Stimulated activated CD4-positive, alpha-beta T cell treated with anti-CD3 and anti-CD28 coated beads, TNF-alpha, amount 100 ng/mL, for 1 hour (primary cell): ENCODE results near the gene ZMIZ2.
A peak's percentile ranks its signal among the peaks of the same experiment; 100 is the strongest.
"Not testable (repeated sequence)": the region's sequence is repeated elsewhere in the genome, so short reads cannot be mapped to it uniquely, and the experiment has no call there.

Experiments used
- DNase-seq, 3 donors: peaks; one replicate each; pipeline ENCODE4 v3.0.0-alpha.2; 2020; ENCODE audit warnings: low read depth in 3 of 3, low spot score in 1 of 3

ZMIZ2 gene

DNA sequence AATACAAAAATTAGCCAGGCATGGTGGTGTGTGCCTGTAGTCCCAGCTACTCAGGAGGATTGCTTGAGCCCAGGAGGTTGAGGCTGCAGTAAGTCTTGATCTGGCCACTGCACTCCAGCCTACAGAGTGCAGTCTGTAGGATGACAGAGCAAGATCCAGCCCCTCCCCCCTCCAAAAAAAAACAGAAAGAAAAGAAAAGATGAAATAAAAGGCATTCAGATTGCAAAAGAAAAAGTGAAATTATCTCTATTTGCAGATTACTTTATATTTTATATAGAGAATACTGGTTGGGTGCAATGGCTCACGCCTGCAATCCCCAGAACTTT, 20.7 kb upstream of the ZMIZ2 start:
- no peak for DNase-seq

GRCh38 chr7:44729949-44730590, 18.6 kb upstream of the ZMIZ2 start:
- no peak for DNase-seq

DNA sequence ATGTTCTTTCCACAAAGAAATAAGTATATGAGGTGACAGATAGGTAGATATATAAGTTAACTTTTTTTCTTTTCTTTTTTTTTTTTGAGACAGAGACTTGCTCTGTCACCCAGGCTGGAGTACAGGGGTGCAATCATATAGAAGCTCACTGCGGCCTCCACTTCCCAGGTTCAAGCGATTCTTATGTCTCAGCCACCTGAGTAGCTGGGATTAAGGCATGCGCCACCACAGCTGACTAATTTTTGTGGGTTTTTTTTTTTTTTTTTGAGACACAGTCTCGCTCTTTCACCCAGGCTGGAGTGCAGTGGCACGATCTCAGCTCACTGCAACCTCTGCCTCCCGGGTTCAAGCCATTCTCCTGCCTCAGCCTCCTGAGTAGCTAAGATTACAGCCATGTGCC, 15.7 kb upstream of the ZMIZ2 start:
- DNase-seq = not testable (repeated sequence)

GRCh38 chr7:44733708-44734481, 14.8 kb upstream of the ZMIZ2 start:
- no peak for DNase-seq

- DNase-seq = no peak
These were observed 13.1 kb upstream of the ZMIZ2 start for GRCh38 chr7:44735403-44736165.

DNA sequence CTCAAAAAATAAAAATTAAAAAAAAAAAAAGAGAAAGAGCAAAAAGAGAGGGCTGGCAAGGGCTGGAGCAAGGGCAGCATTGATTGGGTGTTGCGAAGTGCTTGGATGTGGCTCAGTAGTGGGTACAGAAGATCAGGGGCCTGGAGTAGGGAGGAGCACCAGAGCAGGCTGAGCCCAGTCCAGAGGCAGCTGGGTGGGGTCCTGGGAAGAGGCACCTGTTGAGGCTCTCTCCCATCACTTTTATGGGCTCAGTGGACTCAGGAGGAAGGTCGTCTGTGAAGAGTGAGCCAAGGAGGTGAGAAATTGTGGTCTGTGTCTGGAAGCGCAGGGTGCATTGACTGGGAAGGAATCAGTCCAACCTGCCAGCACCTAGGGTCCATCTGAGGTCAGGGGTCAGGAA, 11.8 kb upstream of the ZMIZ2 start:
- DNase-seq = no peak

DNA sequence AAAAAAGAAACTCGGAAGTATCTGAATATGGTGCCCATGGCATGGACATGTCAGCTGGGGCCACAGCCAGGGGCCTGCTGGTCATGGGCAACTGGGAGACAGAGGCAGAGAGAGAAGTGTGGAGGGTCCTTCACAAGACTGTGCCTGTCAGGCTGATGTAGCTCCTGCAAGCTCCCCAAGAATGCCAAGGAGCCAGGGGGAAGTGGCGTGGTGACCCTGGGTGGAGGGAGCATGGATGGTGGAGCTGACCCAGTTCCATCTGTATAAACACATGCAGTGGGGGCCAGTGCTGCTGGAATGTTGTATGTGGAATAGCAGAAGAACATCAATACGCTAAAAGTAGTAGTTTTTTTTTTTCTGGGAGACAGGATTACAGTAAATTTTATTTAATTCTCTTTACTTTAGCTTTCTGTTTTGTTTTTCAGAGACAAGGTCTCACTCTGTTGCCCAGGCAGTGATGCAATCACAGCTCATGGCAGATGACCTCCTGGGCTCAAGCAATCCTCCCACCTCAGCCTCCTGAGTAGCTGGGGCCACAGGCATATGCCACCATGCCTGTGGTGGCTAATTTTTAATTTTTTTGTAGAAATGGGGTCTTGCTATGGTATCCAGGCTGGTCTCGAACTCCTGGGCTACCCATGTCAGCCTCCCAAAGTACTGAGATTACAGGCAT, 10.5 kb upstream of the ZMIZ2 start:
- no peak for DNase-seq

DNA sequence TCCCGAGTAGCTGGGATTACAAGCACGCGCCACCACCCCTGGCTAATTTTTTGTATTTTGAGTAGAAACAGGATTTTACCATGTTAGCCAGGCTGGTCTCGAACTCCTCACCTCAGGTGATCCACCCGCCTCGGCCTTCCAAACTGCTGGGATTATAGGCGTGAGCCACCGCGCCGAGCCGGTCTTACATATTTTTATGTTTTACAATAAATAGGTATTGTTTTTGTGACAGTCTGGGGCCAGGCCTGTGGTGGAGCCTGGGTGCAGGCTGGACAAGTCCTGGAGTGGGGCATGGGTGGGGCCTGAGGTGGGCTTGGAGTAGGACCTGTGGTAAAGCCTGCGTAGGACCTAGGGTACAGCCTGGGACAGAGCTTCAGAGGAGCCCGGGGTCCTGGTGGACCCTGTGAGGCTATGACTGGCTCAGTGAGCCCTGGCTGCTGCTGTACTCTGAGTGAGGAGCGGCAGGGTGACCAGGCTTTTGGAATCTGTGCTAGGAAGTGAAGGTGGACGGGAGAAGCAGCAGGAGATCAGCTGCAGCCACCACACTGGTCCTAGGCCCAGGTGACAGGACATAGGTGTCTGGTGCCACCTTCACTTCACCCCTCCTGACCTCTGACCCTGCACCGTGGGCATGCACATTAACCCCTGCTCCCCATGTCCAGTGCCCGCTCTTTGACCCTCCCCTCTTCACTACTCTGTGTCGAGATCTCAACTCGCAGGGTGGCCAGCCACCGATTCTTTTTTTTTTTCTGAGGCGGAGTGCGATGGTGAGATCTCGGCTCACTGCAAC, 9.6 kb upstream of the ZMIZ2 start:
- DNase-seq = no peak

GRCh38 chr7:44740055-44740454, 8.6 kb upstream of the ZMIZ2 start:
- DNase-seq = no peak

- DNase-seq = no peak
These were observed 4.9 kb upstream of the ZMIZ2 start for GRCh38 chr7:44743750-44744149.

GRCh38 chr7:44748948-44749731, 493 bp downstream of the ZMIZ2 start:
- no peak for DNase-seq

GRCh38 chr7:44749992-44750391, 1.3 kb downstream of the ZMIZ2 start:
- no peak for DNase-seq

DNA sequence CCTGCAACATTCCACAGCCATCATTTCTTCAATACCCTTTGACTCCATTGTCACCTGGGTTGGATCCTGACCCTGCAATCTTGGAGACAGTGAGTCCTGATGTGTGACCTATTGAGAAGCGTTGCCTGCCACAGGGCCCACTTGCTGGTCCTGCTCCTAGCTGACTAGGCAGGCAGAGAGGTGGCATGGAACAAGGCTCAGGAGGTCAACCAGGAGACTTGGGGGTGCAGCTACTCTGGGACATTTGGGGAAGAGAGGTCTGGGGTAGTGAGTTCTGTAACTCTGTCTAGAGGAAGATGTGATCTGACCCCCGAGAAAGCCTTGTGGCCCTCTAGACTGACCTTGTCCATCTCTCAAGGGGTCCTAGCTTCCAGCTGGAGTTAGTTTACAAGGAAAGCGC, 1.8 kb downstream of the ZMIZ2 start:
- DNase-seq = no peak

- peak in 2 of 3 donors; percentile 25 to 27 for DNase-seq
These were observed 2.4 kb downstream of the ZMIZ2 start for GRCh38 chr7:44750921-44751571.

DNA sequence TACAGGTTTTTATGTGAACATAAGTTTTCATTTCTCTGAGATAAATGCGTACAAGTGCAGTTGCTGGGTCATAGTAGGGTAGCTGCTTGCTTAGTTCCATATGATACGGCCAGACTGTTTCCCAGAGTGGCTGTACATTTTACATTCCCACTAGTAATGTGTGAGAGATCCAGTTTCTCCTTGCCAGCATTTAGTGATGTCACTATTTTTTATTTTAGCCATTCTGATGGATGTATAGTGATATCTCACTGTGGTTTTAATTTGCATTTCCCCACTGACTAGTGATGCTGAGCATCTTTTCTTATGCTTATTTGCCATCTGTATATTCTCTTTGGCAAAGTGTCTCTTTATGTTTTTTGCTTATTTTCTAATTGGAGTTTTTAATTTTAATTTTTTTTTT, 4.2 kb downstream of the ZMIZ2 start:
- no peak for DNase-seq

DNA sequence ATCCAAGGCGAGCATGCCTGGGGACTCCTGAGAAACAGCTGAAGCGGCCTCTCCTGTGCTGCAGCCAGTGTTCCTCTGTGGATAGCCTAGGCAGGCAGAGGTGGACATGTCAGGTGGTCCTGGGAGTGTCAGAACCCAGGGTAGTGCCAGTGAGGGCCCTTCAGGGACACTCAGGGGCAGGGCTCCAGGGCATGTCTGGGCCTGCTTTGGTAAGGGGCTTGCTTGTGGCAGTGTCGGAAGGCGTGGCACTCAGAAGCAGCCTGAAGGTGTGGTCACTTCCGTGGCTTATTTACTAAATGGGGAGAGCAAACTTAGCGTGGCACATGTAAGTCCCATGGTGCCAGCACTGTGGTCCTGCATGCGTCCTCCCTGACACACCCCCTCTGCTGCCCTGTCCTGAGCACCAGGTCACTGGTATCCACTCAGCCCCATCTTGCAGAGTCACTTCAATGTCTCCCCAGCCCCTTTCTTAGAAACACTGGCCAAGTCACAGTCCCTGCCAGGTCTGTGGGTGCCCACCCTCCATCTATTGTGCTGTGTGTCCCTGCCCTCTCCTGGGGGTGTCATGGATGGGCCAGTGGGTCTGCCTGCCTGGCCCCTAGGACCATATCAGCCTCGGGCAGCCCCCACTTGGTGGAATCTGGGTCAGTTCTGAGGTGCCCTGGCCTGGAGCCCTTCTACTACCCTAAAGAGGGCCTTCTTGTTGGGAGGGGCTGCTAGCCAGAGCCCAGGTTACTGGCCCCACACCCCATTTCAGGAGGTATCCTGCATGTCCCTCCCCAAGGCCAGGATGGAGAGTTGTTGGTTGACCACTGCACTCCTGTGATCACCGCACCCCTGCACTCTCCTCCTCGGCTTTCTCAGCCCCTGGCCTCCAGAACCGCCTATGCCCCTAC, 6.4 kb downstream of the ZMIZ2 start:
- no peak for DNase-seq

DNA sequence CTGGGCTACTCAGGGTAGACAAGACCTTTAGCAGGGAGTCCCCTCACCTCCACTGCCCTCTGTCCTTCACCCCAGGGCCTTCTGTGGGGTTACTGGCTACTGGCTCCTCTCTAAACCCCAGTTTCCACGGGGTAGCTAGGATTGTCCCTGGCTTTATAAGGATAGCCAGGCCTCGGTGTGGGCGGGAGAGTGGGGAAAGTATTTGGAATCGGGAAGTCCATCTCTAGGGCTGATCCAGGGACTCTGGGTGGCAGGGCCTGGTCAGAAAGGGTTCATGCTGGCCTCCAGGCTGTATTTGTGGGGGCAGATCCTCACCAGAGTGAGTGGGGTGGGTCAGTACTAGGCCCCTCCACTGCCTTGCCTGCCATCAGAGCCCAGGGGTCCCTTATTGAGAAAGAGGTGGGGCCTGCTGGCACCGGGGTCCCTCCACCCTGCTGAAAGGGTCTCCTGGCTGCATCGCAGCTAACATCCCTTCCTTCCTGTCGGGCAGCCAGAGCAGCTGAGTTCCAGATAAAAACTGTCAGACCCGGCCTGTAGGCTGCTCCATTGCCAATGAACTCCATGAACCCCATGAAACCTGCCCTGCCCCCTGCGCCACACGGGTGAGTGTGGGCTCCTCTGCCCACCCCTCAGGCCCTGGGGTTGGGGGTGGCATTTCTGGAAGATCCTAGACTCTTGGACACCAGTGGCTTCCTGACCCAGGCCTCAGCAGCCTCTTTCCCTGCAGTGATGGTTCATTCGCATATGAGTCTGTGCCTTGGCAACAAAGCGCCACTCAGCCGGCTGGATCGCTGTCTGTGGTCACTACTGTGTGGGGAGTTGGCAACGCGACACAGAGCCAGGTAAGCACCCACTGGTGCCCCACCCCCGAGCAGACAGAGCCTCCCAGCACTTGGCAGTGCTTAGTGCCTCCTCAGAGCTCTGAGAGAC, 7.3 kb downstream of the ZMIZ2 start:
- DNase-seq = no peak

DNA sequence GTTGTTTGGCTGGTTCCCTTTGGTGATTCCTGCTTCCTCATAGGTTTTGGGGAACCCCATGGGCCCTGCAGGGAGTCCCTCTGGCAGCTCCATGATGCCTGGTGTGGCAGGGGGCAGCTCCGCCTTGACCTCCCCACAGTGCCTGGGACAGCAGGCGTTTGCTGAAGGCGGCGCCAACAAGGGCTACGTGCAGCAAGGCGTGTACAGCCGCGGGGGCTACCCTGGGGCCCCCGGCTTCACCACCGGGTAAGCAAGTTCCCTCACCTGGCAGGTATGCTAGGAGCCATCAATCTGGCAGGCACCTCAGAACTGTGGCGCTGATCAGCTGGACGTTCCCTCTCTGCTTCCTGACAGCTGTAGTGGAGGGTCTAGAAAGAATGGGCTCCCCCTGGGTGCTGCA, 8.3 kb downstream of the ZMIZ2 start:
- no peak for DNase-seq
